HepG2 (cell line): ENCODE results near the gene TENM3. TPM values are rescaled to one million over a fixed set of nuclear protein-coding genes. Genes with fewer than 3 reads are reported as not detected.

Experiments used
- ATAC-seq: fragments of 200-7000 bp; cut with Tn5 transposase; 3 replicates; pipeline ENCODE4 v1.9.1; 2020; ENCODE audit warnings: mild to moderate bottlenecking, moderate library complexity
- BruUV-seq: library from RNA; stranded (reverse); fragments of 400-500 nt; replicated peaks from 2 replicates; lab custom pipeline; 2021; lab: Mats Ljungman, UMichigan
- CTCF ChIA-PET: fragments of 300-600 bp; formaldehyde crosslinking; extraction: SDS; loops from one replicate; lab custom pipeline; 2021; ENCODE audit warnings: low total read pairs, inconsistent platforms, low intra/inter-chr PET ratio; lab: Yijun Ruan, JAX
- POLR2A ChIA-PET: fragments of 350-600 bp; sonication (Branson Sonifier 250); formaldehyde crosslinking; loops from one replicate; lab custom pipeline; 2020; ENCODE audit warnings: antibody characterized with exemption, inconsistent platforms; lab: Yijun Ruan, JAX
- DNase-seq: peaks from one replicate; pipeline ENCODE4 v3.0.0-alpha.2; 2015; ENCODE audit warnings: low spot score
- FAIRE-seq: peaks from 3 replicates; lab custom pipeline; 2011; peaks lifted over from hg19 to GRCh38; lab: Jason Lieb, UNC
- H2AFZ ChIP-seq: one replicate; pipeline ENCODE4 v1.6.1; 2011; ENCODE audit warnings: low read length, inconsistent platforms
- H3K27ac ChIP-seq: fragments of 300-600 bp; 3 replicates; pipeline ENCODE4 v1.8.0; 2011; ENCODE audit warnings: mixed run types, mild to moderate bottlenecking, mixed read lengths, low read length, inconsistent platforms; ENCODE audit not compliant: insufficient read depth; ENCODE audit errors: extremely low read length
- H3K27me3 ChIP-seq, 2 experiments: fragments of 200-600 bp in 1 of 2; 2 replicates in 1 of 2; 3 replicates in 1 of 2; pipeline versions ENCODE4 v1.6.0 to v1.8.0; 2011; ENCODE audit warnings: low read length in 2 of 2, mild to moderate bottlenecking in 2 of 2, moderate library complexity in 2 of 2, inconsistent platforms in 1 of 2; ENCODE audit not compliant: insufficient read depth in 2 of 2, control insufficient read depth in 1 of 2
- H3K36me3 ChIP-seq, 2 experiments: fragments of 200-600 bp in 1 of 2; replicated peaks in 1 of 2; 2 replicates in 1 of 2; 3 replicates in 1 of 2; pipeline versions ENCODE4 v1.5.1 to v1.8.0; 2011; ENCODE audit warnings: low read length in 2 of 2, inconsistent platforms in 1 of 2; ENCODE audit not compliant: insufficient read depth in 2 of 2, control insufficient read depth in 1 of 2
- H3K4me1 ChIP-seq: 2 replicates; pipeline ENCODE4 v1.5.1; 2012; ENCODE audit warnings: low read length, inconsistent platforms; ENCODE audit not compliant: insufficient read depth
- H3K4me2 ChIP-seq: 2 replicates; pipeline ENCODE4 v1.6.0; 2011; ENCODE audit warnings: low read depth, low read length, inconsistent platforms
- H3K4me3 ChIP-seq, 3 experiments: fragments of 200-600 bp in 1 of 3; sonication (generic), shearing (Covaris generic) in 1 of 3; replicated peaks in 1 of 3; 2 replicates each; pipeline ENCODE4 v1.5.1; 2011 to 2016; ENCODE audit warnings: low read length in 3 of 3, inconsistent platforms in 2 of 3, low read depth in 2 of 3, mild to moderate bottlenecking in 2 of 3, control low read depth in 1 of 3, mixed read lengths in 1 of 3; ENCODE audit not compliant: insufficient read depth in 1 of 3
- H3K79me2 ChIP-seq: one replicate; pipeline ENCODE4 v1.6.1; 2011; ENCODE audit warnings: low read length, inconsistent platforms; ENCODE audit not compliant: insufficient read depth
- H3K9ac ChIP-seq: 2 replicates; pipeline ENCODE4 v1.6.0; 2011; ENCODE audit warnings: mild to moderate bottlenecking, low read depth, low read length, inconsistent platforms; ENCODE audit not compliant: insufficient read depth
- H3K9me3 ChIP-seq: 2 replicates; pipeline ENCODE4 v1.5.1; 2012; ENCODE audit warnings: mild to moderate bottlenecking, low read length
- H4K20me1 ChIP-seq: 2 replicates; pipeline ENCODE4 v1.6.0; 2011; ENCODE audit warnings: inconsistent platforms, mild to moderate bottlenecking, low read length, moderate library complexity; ENCODE audit not compliant: insufficient read depth
- ATRX ChIP-seq: sonication (generic); formaldehyde crosslinking; IDR thresholded peaks from 2 replicates; pipeline ENCODE4 v1.4.0; 2020; ENCODE audit warnings: missing genetic modification reagents, borderline replicate concordance
- DNMT3B ChIP-seq: conservative IDR thresholded peaks from 2 replicates; pipeline ENCODE4 v1.6.1; 2016; ENCODE audit warnings: missing biosample characterization, control low read depth
- E2F2 ChIP-seq: sonication (generic); formaldehyde crosslinking; IDR thresholded peaks from 2 replicates; pipeline ENCODE4 v1.4.0; 2020; ENCODE audit warnings: missing genetic modification reagents, borderline replicate concordance
- HMG20A ChIP-seq: IDR thresholded peaks from 2 replicates; pipeline ENCODE4 v1.6.1; 2016; ENCODE audit warnings: borderline replicate concordance
- RELA ChIP-seq: sonication (generic); formaldehyde crosslinking; IDR thresholded peaks from 2 replicates; pipeline ENCODE4 v1.4.0; 2020; ENCODE audit warnings: missing genetic modification reagents
- RERE ChIP-seq: IDR thresholded peaks from 2 replicates; pipeline ENCODE4 v1.6.1; 2016; ENCODE audit warnings: low read depth, missing genetic modification reagents, missing compliant biosample characterization
- TBX2 ChIP-seq: sonication (generic); formaldehyde crosslinking; IDR thresholded peaks from 2 replicates; pipeline ENCODE4 v1.5.0; 2020; ENCODE audit warnings: missing genetic modification reagents, mild to moderate bottlenecking, borderline replicate concordance
- U2AF1 ChIP-seq: fragments of 200-400 bp; formaldehyde crosslinking; optimal IDR thresholded peaks from 2 replicates; pipeline ENCODE3; 2017; ENCODE audit warnings: mild to moderate bottlenecking, low read depth, low read length
- ZNF326 ChIP-seq: sonication (generic); formaldehyde crosslinking; IDR thresholded peaks from 2 replicates; pipeline ENCODE4 v1.4.0; 2020; ENCODE audit warnings: missing genetic modification reagents, borderline replicate concordance
- ZNF484 ChIP-seq: sonication (generic); formaldehyde crosslinking; IDR thresholded peaks from 2 replicates; pipeline ENCODE4 v1.5.1; 2020; ENCODE audit warnings: mild to moderate bottlenecking, low read depth, missing genetic modification reagents, borderline replicate concordance
- ZNF567 ChIP-seq: sonication (generic); formaldehyde crosslinking; IDR thresholded peaks from 2 replicates; pipeline ENCODE4 v1.8.1; 2023; ENCODE audit warnings: mild to moderate bottlenecking, missing genetic modification reagents, borderline replicate concordance
- ZNF704 ChIP-seq: sonication (generic); formaldehyde crosslinking; IDR thresholded peaks from 2 replicates; pipeline ENCODE4 v1.8.1; 2023; ENCODE audit warnings: mild to moderate bottlenecking, inconsistent platforms, moderate library complexity, missing genetic modification reagents, borderline replicate concordance
- ZNF816 ChIP-seq: sonication (generic); formaldehyde crosslinking; IDR thresholded peaks from 2 replicates; pipeline ENCODE4 v1.8.0; 2022; ENCODE audit warnings: missing genetic modification reagents, mild to moderate bottlenecking, borderline replicate concordance
- ZSCAN9 ChIP-seq: IDR thresholded peaks from 2 replicates; pipeline ENCODE4 v1.6.1; 2016; ENCODE audit warnings: borderline replicate concordance
- WGBS: methylation state at CpG from one replicate; pipeline ENCODE4 v1.1.6; 2017; ENCODE audit warnings: low lambda C conversion rate; 5-methylcytosine and 5-hydroxymethylcytosine counted together
- in situ Hi-C: cut with HindIII; loops from 2 replicates; pipeline ENCODE4 v1.10.0; 2017; ENCODE audit warnings: low pct_unique_long_range_greater_than_20kb; ENCODE audit not compliant: extremely low pct_ligation_motif_present
- intact Hi-C: fragments of 100-400 bp; cut with micrococcal nuclease; formaldehyde crosslinking; loops from one replicate; pipeline ENCODE4 v1.10.0; 2022; ENCODE audit not compliant: unreplicated experiment
- polyA plus RNA-seq, 8 experiments: library from polyadenylated mRNA; depleted of rRNA in 3 of 8; stranded (reverse) in 7 of 8; unstranded in 1 of 8; fragments of >200 nt; fragmentation: Illumina TruSeq in 4 of 8; extraction: Trizol in 4 of 8; gene quantifications; 2 replicates each; pipeline versions ENCODE4 v1.2.1 to v1.2.3, GENCODE V29; 2011 to 2016; ENCODE audit warnings: low read depth in 4 of 8, missing spikeins in 1 of 8, mixed read lengths in 1 of 8; ENCODE audit not compliant: insufficient read depth in 1 of 8
- total RNA-seq, 5 experiments: library from RNA; depleted of rRNA; stranded (reverse); fragments of >200 nt; fragmentation: Illumina TruSeq; extraction: Trizol; gene quantifications; 2 replicates each; pipeline ENCODE4 v1.2.3, GENCODE V29; 2016; ENCODE audit warnings: low read depth in 1 of 5

Gene TENM3
- total and polyA plus RNA-seq, 2 of the 13 experiments (the other 11 are each of a cell fraction or from before 2014, with no cell fraction given): 0.04 TPM; not detected in 1

GRCh38 chr4:182548156-182548555 is 305.0 kb downstream of the TENM3 start (continued):
- TF ChIP-seq RERE (CRISPR knock-in tag) (no peak), U2AF1 (no peak), RELA (CRISPR knock-in tag) (no peak)
- TF ChIP-seq, all 625 proteins: peak for 0

- Histone ChIP-seq H2AFZ (no peak overlapping the region), H3K27me3 (peaks cover 1 to 4% of the 10 kb centered on the region in 2 experiments; a peak in 1 of 5 replicates), H3K4me1 (no peaks in the 10 kb centered on the region), H3K9me3 (no peaks in the 10 kb centered on the region), H3K4me3 (no peak overlapping the region), H3K79me2 (no peaks in the 10 kb centered on the region), H3K36me3 (no peaks in the 10 kb centered on the region), H3K27ac (no peak overlapping the region), H3K9ac (no peak overlapping the region), H3K4me2 (no peak overlapping the region), H4K20me1 (no peaks in the 10 kb centered on the region)
- 47% methylated on average over 5 of the region's 5 CpGs for WGBS
- ATAC-seq: no peak
- DNase-seq: no peak
- no TSS peak for BruUV-seq
- ChIA-PET CTCF (no interaction called here), POLR2A (no interaction called here)
- no peak for FAIRE-seq
- intact Hi-C loops: no loop called here
- in situ Hi-C loops: no loop called here
- TF ChIP-seq ZSCAN9 (CRISPR knock-in tag) (no peak), ATRX (CRISPR knock-in tag) (no peak), ZNF326 (CRISPR knock-in tag) (no peak), ZNF704 (CRISPR knock-in tag) (no peak), E2F2 (no peak), HMG20A (CRISPR knock-in tag) (no peak), DNMT3B (CRISPR knock-in tag) (no peak), TBX2 (CRISPR knock-in tag) (no peak), ZNF567 (CRISPR knock-in tag) (no peak), ZNF816 (CRISPR knock-in tag) (no peak), ZNF484 (CRISPR knock-in tag) (no peak)
Observed at GRCh38 chr4:182549356-182549755, 306.2 kb downstream of the TENM3 start.
